ENCODE results near the gene MEGF8.

Gene MEGF8

DNA sequence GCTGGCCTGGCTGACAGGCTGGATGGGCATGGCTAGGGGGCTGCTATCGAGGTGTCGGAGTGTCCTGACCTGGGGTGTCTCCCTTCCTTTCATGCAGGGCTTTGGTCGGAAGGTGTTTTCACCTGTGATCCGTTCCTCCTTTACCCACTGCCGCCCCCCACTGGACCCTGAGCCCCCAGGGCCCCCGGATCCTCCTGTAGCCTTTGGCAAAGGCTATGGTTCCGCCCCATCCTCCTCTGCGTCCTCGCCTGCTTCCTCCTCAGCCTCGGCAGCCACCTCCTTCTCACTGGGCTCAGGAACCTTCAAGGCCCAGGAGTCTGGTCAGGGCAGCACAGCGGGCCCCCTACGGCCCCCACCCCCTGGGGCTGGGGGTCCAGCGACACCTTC lies 35.3 kb upstream of the MEGF8 start:
- ChIA-PET CTCF (interaction anchor here (1.5 kb wide), 1 partner anchor 91 kb away, joined by 3 read pairs; no protein-coding TSS in a partner anchor), POLR2A (no interaction called here)
- TF ChIP-seq, protein P1, sequence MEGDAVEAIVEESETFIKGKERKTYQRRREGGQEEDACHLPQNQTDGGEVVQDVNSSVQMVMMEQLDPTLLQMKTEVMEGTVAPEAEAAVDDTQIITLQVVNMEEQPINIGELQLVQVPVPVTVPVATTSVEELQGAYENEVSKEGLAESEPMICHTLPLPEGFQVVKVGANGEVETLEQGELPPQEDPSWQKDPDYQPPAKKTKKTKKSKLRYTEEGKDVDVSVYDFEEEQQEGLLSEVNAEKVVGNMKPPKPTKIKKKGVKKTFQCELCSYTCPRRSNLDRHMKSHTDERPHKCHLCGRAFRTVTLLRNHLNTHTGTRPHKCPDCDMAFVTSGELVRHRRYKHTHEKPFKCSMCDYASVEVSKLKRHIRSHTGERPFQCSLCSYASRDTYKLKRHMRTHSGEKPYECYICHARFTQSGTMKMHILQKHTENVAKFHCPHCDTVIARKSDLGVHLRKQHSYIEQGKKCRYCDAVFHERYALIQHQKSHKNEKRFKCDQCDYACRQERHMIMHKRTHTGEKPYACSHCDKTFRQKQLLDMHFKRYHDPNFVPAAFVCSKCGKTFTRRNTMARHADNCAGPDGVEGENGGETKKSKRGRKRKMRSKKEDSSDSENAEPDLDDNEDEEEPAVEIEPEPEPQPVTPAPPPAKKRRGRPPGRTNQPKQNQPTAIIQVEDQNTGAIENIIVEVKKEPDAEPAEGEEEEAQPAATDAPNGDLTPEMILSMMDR (IDR thresholded peaks at IDR 0.05; ENCODE audit: control extremely low read depth, extremely low read depth, low read depth, missing control alignments), result no peak
- no peak for DNase-seq (ENCODE audit: extremely low spot score)

DNA sequence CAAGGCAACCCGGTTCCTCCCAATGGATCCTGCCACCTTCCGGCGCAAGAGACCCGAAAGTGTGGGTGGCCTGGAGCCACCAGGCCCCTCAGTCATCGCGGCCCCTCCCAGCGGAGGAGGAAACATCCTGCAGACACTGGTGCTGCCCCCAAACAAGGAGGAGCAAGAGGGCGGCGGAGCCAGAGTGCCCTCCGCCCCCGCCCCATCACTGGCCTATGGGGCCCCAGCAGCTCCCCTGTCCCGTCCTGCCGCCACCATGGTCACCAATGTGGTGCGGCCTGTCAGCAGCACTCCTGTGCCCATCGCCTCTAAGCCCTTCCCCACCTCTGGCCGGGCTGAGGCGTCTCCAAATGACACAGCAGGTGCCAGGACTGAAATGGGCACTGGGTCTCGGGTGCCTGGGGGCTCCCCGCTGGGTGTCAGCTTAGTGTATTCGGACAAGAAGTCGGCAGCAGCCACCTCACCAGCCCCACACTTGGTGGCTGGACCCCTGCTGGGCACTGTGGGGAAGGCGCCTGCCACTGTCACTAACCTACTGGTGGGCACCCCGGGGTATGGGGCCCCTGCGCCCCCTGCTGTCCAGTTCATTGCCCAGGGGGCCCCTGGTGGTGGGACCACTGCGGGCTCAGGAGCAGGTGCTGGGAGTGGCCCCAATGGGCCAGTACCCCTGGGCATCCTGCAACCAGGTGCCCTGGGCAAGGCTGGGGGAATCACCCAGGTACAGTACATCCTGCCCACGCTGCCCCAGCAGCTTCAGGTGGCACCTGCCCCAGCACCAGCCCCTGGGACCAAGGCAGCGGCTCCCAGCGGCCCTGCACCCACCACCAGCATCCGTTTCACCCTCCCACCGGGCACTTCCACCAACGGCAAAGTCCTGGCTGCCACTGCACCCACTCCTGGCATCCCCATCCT lies 34.7 kb upstream of the MEGF8 start:
- ChIA-PET POLR2A (no interaction called here), CTCF (interaction anchor here (1.5 kb wide), 1 partner anchor 92 kb away, joined by 3 read pairs; no protein-coding TSS in a partner anchor)
- no peak for DNase-seq (ENCODE audit: extremely low spot score)
- TF ChIP-seq, protein P1 (IDR thresholded peaks at IDR 0.05; ENCODE audit: control extremely low read depth, extremely low read depth, low read depth, missing control alignments), result peak; percentile 37

GRCh38 chr19:42291435-42291810 lies 34.0 kb upstream of the MEGF8 start:
- TF ChIP-seq, protein P1 (IDR thresholded peaks at IDR 0.05; ENCODE audit: control extremely low read depth, extremely low read depth, low read depth, missing control alignments), result no peak
- ChIA-PET POLR2A (no interaction called here), CTCF (no interaction called here)
- no peak for DNase-seq (ENCODE audit: extremely low spot score)

- no peak for DNase-seq (ENCODE audit: extremely low spot score)
- POLR2A ChIA-PET, result no interaction called here
- TF ChIP-seq, protein P1 (IDR thresholded peaks at IDR 0.05; ENCODE audit: control extremely low read depth, extremely low read depth, low read depth, missing control alignments), result no peak
- CTCF ChIA-PET, result no interaction called here
Observed at GRCh38 chr19:42292042-42292960, 33.1 kb upstream of the MEGF8 start.

- CTCF ChIA-PET, result interaction anchor here (0.9 kb wide), 1 partner anchor 169 kb away, joined by 4 read pairs; no protein-coding TSS in a partner anchor
- POLR2A ChIA-PET, result no interaction called here
- TF ChIP-seq, protein P1 (IDR thresholded peaks at IDR 0.05; ENCODE audit: control extremely low read depth, extremely low read depth, low read depth, missing control alignments), result no peak
- no peak for DNase-seq (ENCODE audit: extremely low spot score)
Observed at GRCh38 chr19:42292963-42293362, 32.5 kb upstream of the MEGF8 start.

DNA sequence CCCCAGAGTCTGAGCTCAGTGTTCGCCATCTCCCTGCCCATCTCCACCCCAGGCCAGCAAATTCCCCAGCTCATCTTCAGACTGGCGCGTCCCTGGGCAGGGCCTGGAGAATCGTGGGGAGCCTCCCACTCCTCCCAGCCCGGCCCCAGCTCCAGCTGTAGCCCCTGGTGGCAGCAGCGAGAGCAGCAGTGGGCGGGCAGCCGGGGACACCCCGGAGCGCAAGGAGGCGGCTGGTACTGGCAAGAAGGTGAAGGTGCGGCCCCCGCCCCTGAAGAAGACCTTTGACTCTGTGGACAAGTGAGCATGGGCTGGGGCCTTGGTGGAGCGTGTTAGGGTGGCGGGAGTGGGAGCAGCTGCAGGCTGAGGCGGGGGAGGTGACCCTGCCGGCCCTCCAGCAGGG lies 31.9 kb upstream of the MEGF8 start:
- TF ChIP-seq, protein P1 (IDR thresholded peaks at IDR 0.05; ENCODE audit: control extremely low read depth, extremely low read depth, low read depth, missing control alignments), result no peak
- CTCF ChIA-PET, result interaction anchor here (0.9 kb wide), 1 partner anchor 169 kb away, joined by 4 read pairs; no protein-coding TSS in a partner anchor
- no peak for DNase-seq (ENCODE audit: extremely low spot score)
- POLR2A ChIA-PET, result no interaction called here
